ENCODE data around the gene ZBTB39. TPM values are rescaled to one million over a fixed set of nuclear protein-coding genes. Genes with fewer than 3 reads are reported as not detected.
"Not testable (repeated sequence)": the region's sequence is repeated elsewhere in the genome, so short reads cannot be mapped to it uniquely, and the experiment has no call there.

ZBTB39 gene
- total RNA-seq, 1 donor from 2014 or later: 5.7 TPM

GRCh38 chr12:57018353-57018752, 12.0 kb upstream of the ZBTB39 start:
- not testable (repeated sequence) for H3K9ac ChIP-seq (ENCODE audit: low read depth in 1 of 3, low read length in 3 of 3); H3K4me1 ChIP-seq (ENCODE audit: control insufficient read depth in 3 of 3, insufficient read depth in 3 of 3, low read length in 3 of 3); H3K4me3 ChIP-seq (ENCODE audit: low read length in 3 of 3); H3K27ac ChIP-seq (ENCODE audit: low read depth, low read length); H3K36me3 ChIP-seq (ENCODE audit: control insufficient read depth in 3 of 3, insufficient read depth in 3 of 3, low read length in 3 of 3); H3K9me3 ChIP-seq (ENCODE audit: control insufficient read depth in 3 of 3, low read length in 3 of 3)
- H3K27me3 ChIP-seq (ENCODE audit: control insufficient read depth in 3 of 3, insufficient read depth in 3 of 3, low read length in 3 of 3): peaks cover 7 to 29% (median 22%) of the 10 kb centered on the region in 3 donors

- H3K36me3 ChIP-seq (ENCODE audit: control insufficient read depth in 3 of 3, insufficient read depth in 3 of 3, low read length in 3 of 3): no peaks in the 10 kb centered on the region
- H3K9me3 ChIP-seq (ENCODE audit: control insufficient read depth in 3 of 3, low read length in 3 of 3): no peaks in the 10 kb centered on the region
- no peak within 1 kb of the TSS for H3K27ac ChIP-seq (ENCODE audit: low read depth, low read length)
- peaks cover 7 to 40% (median 22%) of the 10 kb centered on the region in 3 donors for H3K27me3 ChIP-seq (ENCODE audit: control insufficient read depth in 3 of 3, insufficient read depth in 3 of 3, low read length in 3 of 3)
- no peak within 1 kb of the TSS for H3K4me3 ChIP-seq (ENCODE audit: low read length in 3 of 3)
- no peak within 1 kb of the TSS for H3K9ac ChIP-seq (ENCODE audit: low read depth in 1 of 3, low read length in 3 of 3)
- no peaks in the 10 kb centered on the region for H3K4me1 ChIP-seq (ENCODE audit: control insufficient read depth in 3 of 3, insufficient read depth in 3 of 3, low read length in 3 of 3)
These were observed 10.0 kb upstream of the ZBTB39 start, which contains the start of gene TAC3 for GRCh38 chr12:57016348-57016747. Gene TAC3 (minus strand): TSS chr12:57016529. CDS start chr12:57015797, 732 bp downstream.

GRCh38 chr12:57012600-57013465, 6.5 kb upstream of the ZBTB39 start:
- no peaks in the 10 kb centered on the region for H3K4me1 ChIP-seq (ENCODE audit: control insufficient read depth in 3 of 3, insufficient read depth in 3 of 3, low read length in 3 of 3)
- H3K9me3 ChIP-seq (ENCODE audit: control insufficient read depth in 3 of 3, low read length in 3 of 3): no peaks in the 10 kb centered on the region
- H3K27ac ChIP-seq (ENCODE audit: low read depth, low read length): no peak overlapping the region
- no peak overlapping the region for H3K4me3 ChIP-seq (ENCODE audit: low read length in 3 of 3)
- no peak overlapping the region for H3K9ac ChIP-seq (ENCODE audit: low read depth in 1 of 3, low read length in 3 of 3)
- H3K36me3 ChIP-seq (ENCODE audit: control insufficient read depth in 3 of 3, insufficient read depth in 3 of 3, low read length in 3 of 3): no peaks in the 10 kb centered on the region
- peaks cover 7 to 40% (median 22%) of the 10 kb centered on the region in 3 donors for H3K27me3 ChIP-seq (ENCODE audit: control insufficient read depth in 3 of 3, insufficient read depth in 3 of 3, low read length in 3 of 3)

- peaks cover 1 to 4% (median 2%) of the 10 kb centered on the region in 3 donors for H3K4me1 ChIP-seq (ENCODE audit: control insufficient read depth in 3 of 3, insufficient read depth in 3 of 3, low read length in 3 of 3)
- no peak overlapping the region for H3K4me3 ChIP-seq (ENCODE audit: low read length in 3 of 3)
- no peak overlapping the region for H3K9ac ChIP-seq (ENCODE audit: low read depth in 1 of 3, low read length in 3 of 3)
- H3K9me3 ChIP-seq (ENCODE audit: control insufficient read depth in 3 of 3, low read length in 3 of 3): no peaks in the 10 kb centered on the region
- H3K27ac ChIP-seq (ENCODE audit: low read depth, low read length): no peak overlapping the region
- H3K36me3 ChIP-seq (ENCODE audit: control insufficient read depth in 3 of 3, insufficient read depth in 3 of 3, low read length in 3 of 3): no peaks in the 10 kb centered on the region
- H3K27me3 ChIP-seq (ENCODE audit: control insufficient read depth in 3 of 3, insufficient read depth in 3 of 3, low read length in 3 of 3): peaks cover 7 to 39% (median 22%) of the 10 kb centered on the region in 3 donors
These were observed 5.4 kb upstream of the ZBTB39 start for GRCh38 chr12:57011438-57012424.

GRCh38 chr12:57010627-57011247, 4.4 kb upstream of the ZBTB39 start:
- Histone ChIP-seq H3K27me3 (ENCODE audit: control insufficient read depth in 3 of 3, insufficient read depth in 3 of 3, low read length in 3 of 3) (peaks cover 6 to 30% (median 16%) of the 10 kb centered on the region in 3 donors), H3K9ac (ENCODE audit: low read depth in 1 of 3, low read length in 3 of 3) (no peak overlapping the region), H3K4me1 (ENCODE audit: control insufficient read depth in 3 of 3, insufficient read depth in 3 of 3, low read length in 3 of 3) (peaks cover 5 to 8% (median 5%) of the 10 kb centered on the region in 3 donors), H3K27ac (ENCODE audit: low read depth, low read length) (no peak overlapping the region), H3K4me3 (ENCODE audit: low read length in 3 of 3) (no peak overlapping the region), H3K36me3 (ENCODE audit: control insufficient read depth in 3 of 3, insufficient read depth in 3 of 3, low read length in 3 of 3) (no peaks in the 10 kb centered on the region), H3K9me3 (ENCODE audit: control insufficient read depth in 3 of 3, low read length in 3 of 3) (no peaks in the 10 kb centered on the region)

GRCh38 chr12:57009949-57010626, 3.7 kb upstream of the ZBTB39 start:
- H3K9me3 ChIP-seq (ENCODE audit: control insufficient read depth in 3 of 3, low read length in 3 of 3): no peaks in the 10 kb centered on the region
- H3K4me3 ChIP-seq (ENCODE audit: low read length in 3 of 3): no peak overlapping the region
- H3K9ac ChIP-seq (ENCODE audit: low read depth in 1 of 3, low read length in 3 of 3): no peak overlapping the region
- peaks cover 2 to 23% (median 10%) of the 10 kb centered on the region in 3 donors for H3K27me3 ChIP-seq (ENCODE audit: control insufficient read depth in 3 of 3, insufficient read depth in 3 of 3, low read length in 3 of 3)
- H3K27ac ChIP-seq (ENCODE audit: low read depth, low read length): no peak overlapping the region
- H3K36me3 ChIP-seq (ENCODE audit: control insufficient read depth in 3 of 3, insufficient read depth in 3 of 3, low read length in 3 of 3): no peaks in the 10 kb centered on the region
- peaks cover 10 to 15% (median 12%) of the 10 kb centered on the region in 3 donors for H3K4me1 ChIP-seq (ENCODE audit: control insufficient read depth in 3 of 3, insufficient read depth in 3 of 3, low read length in 3 of 3)

GRCh38 chr12:57008178-57008577, 1.8 kb upstream of the ZBTB39 start:
- Histone ChIP-seq H3K9ac (ENCODE audit: low read depth in 1 of 3, low read length in 3 of 3) (no peak overlapping the region), H3K4me3 (ENCODE audit: low read length in 3 of 3) (no peak overlapping the region), H3K9me3 (ENCODE audit: control insufficient read depth in 3 of 3, low read length in 3 of 3) (no peaks in the 10 kb centered on the region), H3K36me3 (ENCODE audit: control insufficient read depth in 3 of 3, insufficient read depth in 3 of 3, low read length in 3 of 3) (peaks cover 14 to 16% (median 15%) of the 10 kb centered on the region in 3 donors), H3K27ac (ENCODE audit: low read depth, low read length) (no peak overlapping the region), H3K27me3 (ENCODE audit: control insufficient read depth in 3 of 3, insufficient read depth in 3 of 3, low read length in 3 of 3) (peaks cover 0 to 9% (median 0%) of the 10 kb centered on the region in 3 donors), H3K4me1 (ENCODE audit: control insufficient read depth in 3 of 3, insufficient read depth in 3 of 3, low read length in 3 of 3) (peaks cover 12 to 21% (median 14%) of the 10 kb centered on the region in 3 donors)

GRCh38 chr12:57006809-57007475, 596 bp upstream of the ZBTB39 start:
- H3K9me3 ChIP-seq (ENCODE audit: control insufficient read depth in 3 of 3, low read length in 3 of 3): no peaks in the 10 kb centered on the region
- peak overlapping the region in 2 of 3 donors; percentile 64 to 72 for H3K9ac ChIP-seq (ENCODE audit: low read depth in 1 of 3, low read length in 3 of 3)

More at GRCh38 chr12:57006809-57007475, 596 bp upstream of the ZBTB39 start:
- Histone ChIP-seq H3K27me3 (ENCODE audit: control insufficient read depth in 3 of 3, insufficient read depth in 3 of 3, low read length in 3 of 3) (no peaks in the 10 kb centered on the region), H3K4me1 (ENCODE audit: control insufficient read depth in 3 of 3, insufficient read depth in 3 of 3, low read length in 3 of 3) (peaks cover 12 to 21% (median 14%) of the 10 kb centered on the region in 3 donors), H3K27ac (ENCODE audit: low read depth, low read length) (no peak overlapping the region), H3K4me3 (ENCODE audit: low read length in 3 of 3) (peak overlapping the region; percentile 58 to 68 (median 61)), H3K36me3 (ENCODE audit: control insufficient read depth in 3 of 3, insufficient read depth in 3 of 3, low read length in 3 of 3) (peaks cover 26 to 28% (median 27%) of the 10 kb centered on the region in 3 donors)

Measured in skeletal muscle tissue (tissue), 4 donors.